Measurements from ENCODE around the gene NRSN1. TPM values are rescaled to one million over a fixed set of nuclear protein-coding genes. Genes with fewer than 3 reads are reported as not detected.
"Not testable (repeated sequence)": the region's sequence is repeated elsewhere in the genome, so short reads cannot be mapped to it uniquely, and the experiment has no call there.

NRSN1 gene
- total RNA-seq, 1 donor = not detected

DNA sequence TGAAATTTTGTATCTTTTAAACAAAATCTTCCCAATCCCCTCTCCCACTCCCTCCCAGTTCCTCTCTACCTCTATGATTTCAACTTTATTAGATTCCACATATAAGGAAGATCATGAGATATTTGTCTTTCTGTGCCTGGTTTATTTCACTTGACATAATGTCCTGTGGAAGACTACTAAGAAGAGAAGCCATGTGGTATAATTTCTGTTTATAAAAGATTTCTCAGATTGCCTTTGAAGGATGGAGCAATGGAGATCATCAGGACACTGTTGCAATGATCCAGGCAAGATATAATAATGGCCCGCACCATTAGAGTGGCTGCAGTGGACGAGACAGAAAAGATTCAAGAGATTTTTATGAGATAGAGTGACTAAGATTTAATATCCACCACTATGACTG, 13.1 kb downstream of the NRSN1 start:
- TF ChIP-seq, protein P1, sequence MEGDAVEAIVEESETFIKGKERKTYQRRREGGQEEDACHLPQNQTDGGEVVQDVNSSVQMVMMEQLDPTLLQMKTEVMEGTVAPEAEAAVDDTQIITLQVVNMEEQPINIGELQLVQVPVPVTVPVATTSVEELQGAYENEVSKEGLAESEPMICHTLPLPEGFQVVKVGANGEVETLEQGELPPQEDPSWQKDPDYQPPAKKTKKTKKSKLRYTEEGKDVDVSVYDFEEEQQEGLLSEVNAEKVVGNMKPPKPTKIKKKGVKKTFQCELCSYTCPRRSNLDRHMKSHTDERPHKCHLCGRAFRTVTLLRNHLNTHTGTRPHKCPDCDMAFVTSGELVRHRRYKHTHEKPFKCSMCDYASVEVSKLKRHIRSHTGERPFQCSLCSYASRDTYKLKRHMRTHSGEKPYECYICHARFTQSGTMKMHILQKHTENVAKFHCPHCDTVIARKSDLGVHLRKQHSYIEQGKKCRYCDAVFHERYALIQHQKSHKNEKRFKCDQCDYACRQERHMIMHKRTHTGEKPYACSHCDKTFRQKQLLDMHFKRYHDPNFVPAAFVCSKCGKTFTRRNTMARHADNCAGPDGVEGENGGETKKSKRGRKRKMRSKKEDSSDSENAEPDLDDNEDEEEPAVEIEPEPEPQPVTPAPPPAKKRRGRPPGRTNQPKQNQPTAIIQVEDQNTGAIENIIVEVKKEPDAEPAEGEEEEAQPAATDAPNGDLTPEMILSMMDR (IDR thresholded peaks at IDR 0.05; ENCODE audit: insufficient read depth, low read depth, low read length) = no peak
- DNase-seq (ENCODE audit: low read depth) = no peak
- no peak overlapping the region for H3K4me3 ChIP-seq (ENCODE audit: low read depth, low read length)

DNA sequence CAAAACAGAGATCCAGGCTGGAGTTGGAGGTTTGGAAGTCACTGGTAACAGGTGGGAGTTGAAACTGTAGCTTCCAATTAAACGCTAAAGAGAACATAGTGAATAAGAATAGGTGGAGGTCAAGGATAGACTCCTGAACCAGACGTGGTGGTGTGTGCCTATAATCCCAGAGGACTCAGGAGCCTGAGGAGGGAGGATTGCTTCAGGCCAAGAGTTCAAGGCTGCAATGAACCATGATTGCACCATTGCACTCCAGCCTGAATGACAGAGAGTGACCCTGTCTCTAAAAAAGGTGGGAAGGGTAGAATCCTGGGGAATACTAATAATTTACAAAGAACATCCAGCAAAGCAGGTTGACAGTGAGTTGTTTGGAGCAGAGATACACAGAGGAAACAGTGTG, 13.6 kb downstream of the NRSN1 start:
- DNase-seq (ENCODE audit: low read depth) = no peak
- no peak overlapping the region for H3K4me3 ChIP-seq (ENCODE audit: low read depth, low read length)
- TF ChIP-seq, protein P1 (IDR thresholded peaks at IDR 0.05; ENCODE audit: insufficient read depth, low read depth, low read length) = no peak

DNA sequence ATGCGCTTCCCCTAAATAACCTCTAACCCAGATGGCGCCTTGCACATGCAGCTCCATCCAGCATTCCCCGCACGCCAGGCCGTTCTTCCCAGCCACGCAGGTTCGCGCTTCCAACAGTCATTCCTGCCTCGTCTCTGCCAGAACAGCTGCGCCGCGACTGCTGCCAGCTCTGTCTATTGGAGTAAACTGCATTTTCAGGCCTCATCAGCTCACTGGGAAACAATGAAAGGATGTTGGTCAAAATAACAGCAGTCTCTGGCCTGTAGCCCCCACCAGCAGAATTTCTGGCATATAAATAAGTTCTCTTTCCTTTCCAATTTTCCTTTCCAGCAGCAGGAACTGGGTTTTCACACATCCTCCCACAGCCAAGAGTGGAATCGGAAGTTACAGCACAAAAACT, 14.6 kb downstream of the NRSN1 start:
- DNase-seq (ENCODE audit: low read depth) = no peak
- H3K4me3 ChIP-seq (ENCODE audit: low read depth, low read length) = no peak overlapping the region
- TF ChIP-seq, protein P1 (IDR thresholded peaks at IDR 0.05; ENCODE audit: insufficient read depth, low read depth, low read length) = no peak

DNA sequence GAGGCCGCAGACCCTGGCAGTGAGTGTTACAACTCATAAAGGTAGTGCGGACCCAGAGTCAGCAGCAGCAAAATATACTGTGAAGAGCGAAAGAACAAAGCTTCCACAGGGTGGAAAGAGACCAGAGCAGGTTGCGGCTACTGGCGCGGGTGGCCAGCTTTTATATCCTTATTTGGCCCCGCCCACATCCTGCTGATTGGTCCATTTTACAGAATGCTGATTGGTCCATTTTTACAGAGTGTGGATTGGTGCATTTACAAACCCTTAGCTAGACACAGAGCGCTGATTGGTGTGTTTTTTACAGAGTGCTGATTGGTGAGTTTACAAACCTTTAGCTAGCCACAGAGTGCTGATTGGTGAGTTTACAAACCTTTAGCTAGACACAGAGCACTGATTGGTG, 16.7 kb downstream of the NRSN1 start:
- H3K4me3 ChIP-seq (ENCODE audit: low read depth, low read length); DNase-seq (ENCODE audit: low read depth): not testable (repeated sequence)

DNA sequence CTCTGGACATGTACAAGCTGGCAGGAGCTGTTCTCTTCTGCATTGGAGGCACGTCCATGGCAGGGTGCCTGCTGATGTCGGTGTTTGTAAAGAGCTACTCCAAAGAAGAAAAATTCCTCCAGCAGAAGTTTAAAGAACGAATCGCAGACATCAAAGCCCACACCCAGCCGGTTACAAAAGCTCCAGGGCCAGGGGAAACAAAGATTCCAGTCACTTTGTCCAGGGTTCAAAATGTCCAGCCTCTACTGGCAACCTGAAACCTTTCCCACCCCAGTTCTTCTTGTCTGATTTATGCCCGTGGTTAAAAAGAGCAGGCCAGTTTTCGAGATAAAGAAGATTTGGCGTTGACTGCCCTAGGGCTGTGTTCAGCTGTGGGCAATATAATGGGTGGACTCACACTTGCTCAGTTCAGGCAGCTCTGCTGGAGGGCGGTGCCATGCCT, 19.7 kb downstream of the NRSN1 start:
- no peak overlapping the region for H3K4me3 ChIP-seq (ENCODE audit: low read depth, low read length)
- DNase-seq (ENCODE audit: low read depth) = no peak
- TF ChIP-seq, protein P1 (IDR thresholded peaks at IDR 0.05; ENCODE audit: insufficient read depth, low read depth, low read length) = no peak

DNA sequence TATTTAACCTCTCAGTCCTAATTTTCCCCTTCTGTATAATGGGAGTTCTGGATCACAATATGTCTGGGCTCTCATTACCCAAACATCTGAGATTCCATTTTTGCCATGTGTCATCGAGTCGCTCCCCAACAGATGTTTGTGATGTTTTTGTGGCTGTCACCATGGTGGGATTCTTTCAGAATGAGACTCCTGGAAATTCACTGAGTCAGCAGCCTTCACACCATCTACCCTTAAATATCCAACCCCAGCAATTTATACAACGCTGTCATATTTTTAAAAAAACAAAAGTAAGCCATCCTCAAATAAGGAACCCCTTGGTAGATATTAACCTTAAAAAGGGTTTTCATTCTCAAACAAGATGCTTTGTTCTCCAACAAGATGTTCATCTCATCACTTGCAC, 20.9 kb downstream of the NRSN1 start:
- H3K4me3 ChIP-seq (ENCODE audit: low read depth, low read length) = no peak overlapping the region
- TF ChIP-seq, protein P1 (IDR thresholded peaks at IDR 0.05; ENCODE audit: insufficient read depth, low read depth, low read length) = no peak
- no peak for DNase-seq (ENCODE audit: low read depth)

DNA sequence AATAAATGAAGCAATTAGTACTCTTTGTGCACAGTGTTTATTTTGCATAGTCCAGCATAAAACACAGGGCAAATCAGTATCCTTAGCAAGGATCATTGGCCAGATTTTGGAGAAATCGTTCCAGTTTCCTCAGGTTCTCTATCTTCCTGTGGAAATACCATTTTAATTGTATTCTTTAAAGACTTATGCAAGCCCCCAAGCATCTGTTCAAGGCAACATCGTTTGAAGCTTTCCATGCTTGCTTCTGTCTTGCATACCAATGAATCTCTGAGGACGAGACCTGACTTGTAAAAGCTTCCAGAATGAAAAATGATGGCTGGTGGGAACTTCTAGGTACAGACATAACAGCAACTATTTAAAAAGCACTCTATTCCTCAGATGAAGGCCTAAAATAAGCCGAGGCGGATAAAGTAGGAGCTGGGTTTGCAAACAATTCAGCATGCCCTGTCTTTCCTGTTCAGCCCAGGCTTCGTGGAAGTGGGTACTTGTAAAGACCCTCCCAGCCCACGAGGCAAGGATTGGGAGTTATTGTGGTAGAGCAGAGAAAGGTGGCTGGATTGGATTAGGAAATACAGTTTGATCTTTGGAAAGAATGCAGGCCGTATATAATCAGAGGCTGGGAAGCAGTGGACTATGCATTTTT, 21.6 kb downstream of the NRSN1 start:
- no peak overlapping the region for H3K4me3 ChIP-seq (ENCODE audit: low read depth, low read length)
- no peak for DNase-seq (ENCODE audit: low read depth)
- TF ChIP-seq, protein P1 (IDR thresholded peaks at IDR 0.05; ENCODE audit: insufficient read depth, low read depth, low read length) = no peak
